Muscle of back (tissue), 13 donors: Measurements from ENCODE around the gene VARS2. TPM values are rescaled to one million over a fixed set of nuclear protein-coding genes. Genes with fewer than 3 reads are reported as not detected.
"Not testable (repeated sequence)": the region's sequence is repeated elsewhere in the genome, so short reads cannot be mapped to it uniquely, and the experiment has no call there.

Experiments
- DNase-seq, 3 donors: peaks; one replicate each; pipeline versions ENCODE4 v3.0.0 to v3.0.0-alpha.2; 2013
- long read RNA-seq, 9 donors: transcript quantifications; one replicate each; lab custom pipeline, GENCODE V29; 2026
- polyA plus RNA-seq, 10 donors: library from polyadenylated mRNA; unstranded; fragments of 120-200 nt; gene quantifications; one replicate each; pipeline ENCODE4 v1.2.1, GENCODE V29; 2013; ENCODE audit not compliant: insufficient read length in 10 of 10

The VARS2 gene
- polyA plus RNA-seq, result 10 to 100 TPM; 16.8 to 32.5 (median 25.2) TPM
- long read RNA-seq, donor 1, result 0 reads
- long read RNA-seq, donor 2, result 0 reads
- long read RNA-seq, donor 3, result 0 reads
- long read RNA-seq, donor 4, full-length matches to known transcripts, result 1 of 1 reads
- long read RNA-seq, donor 4, partial matches to known transcripts, result 0 of 1 reads
- long read RNA-seq, donor 4, other reads (novel, unspliced or antisense), result 0 of 1 reads
- long read RNA-seq, donor 5, partial matches to known transcripts, result 5 of 5 reads
- long read RNA-seq, donor 5, other reads (novel, unspliced or antisense), result 0 of 5 reads
- long read RNA-seq, donor 6, result 0 reads
- long read RNA-seq, donor 7, result 0 reads
- long read RNA-seq, donor 8, result 0 reads
- long read RNA-seq, donor 9, result 0 reads

- peak; percentile 92 to 97 (median 95) for DNase-seq
These were observed at the start of gene VARS2 for GRCh38 chr6:30914076-30914853. Gene VARS2 (plus strand): TSS chr6:30914238. CDS start chr6:30914837, 599 bp downstream.

GRCh38 chr6:30864325-30864724 is 49.7 kb upstream of the VARS2 start:
- no peak for DNase-seq

GRCh38 chr6:30869241-30869749 is 44.7 kb upstream of the VARS2 start:
- not testable (repeated sequence) for DNase-seq

GRCh38 chr6:30870546-30870945 is 43.5 kb upstream of the VARS2 start:
- no peak for DNase-seq

GRCh38 chr6:30871592-30872183 is 42.4 kb upstream of the VARS2 start:
- no peak for DNase-seq

GRCh38 chr6:30873137-30873640 is 40.8 kb upstream of the VARS2 start:
- no peak for DNase-seq

- DNase-seq, result not testable (repeated sequence)
These were observed 40.2 kb upstream of the VARS2 start for GRCh38 chr6:30873795-30874194.

GRCh38 chr6:30875244-30876038 is 38.6 kb upstream of the VARS2 start:
- DNase-seq, result no peak

- DNase-seq, result peak in 2 of 3 donors; percentile 18 to 44
These were observed 37.9 kb upstream of the VARS2 start for GRCh38 chr6:30876039-30876730.

- DNase-seq, result peak; percentile 90 to 95 (median 91)
These were observed 36.4 kb upstream of the VARS2 start for GRCh38 chr6:30877419-30878262.

GRCh38 chr6:30879684-30880427 is 34.2 kb upstream of the VARS2 start:
- DNase-seq, result peak in 1 of 3 donors; percentile 46

- peak in 2 of 3 donors; percentile 33 to 75 for DNase-seq
These were observed 33.3 kb upstream of the VARS2 start for GRCh38 chr6:30880698-30881252.

GRCh38 chr6:30881392-30882203 is 32.4 kb upstream of the VARS2 start:
- DNase-seq, result peak in 2 of 3 donors; percentile 34 to 79

- DNase-seq, result peak in 2 of 3 donors; percentile 34 to 66
These were observed 31.8 kb upstream of the VARS2 start for GRCh38 chr6:30882204-30882758.

GRCh38 chr6:30882759-30883684 is 31.0 kb upstream of the VARS2 start:
- DNase-seq, result peak in 2 of 3 donors; percentile 13 to 65
